Hepatocyte (in vitro differentiated cells): ENCODE measurements around the gene COL6A5. TPM values are rescaled to one million over a fixed set of nuclear protein-coding genes. Genes with fewer than 3 reads are reported as not detected.
A peak's percentile ranks its signal among the peaks of the same experiment; 100 is the strongest.

ENCODE experiments used
- DNase-seq: peaks from one replicate; pipeline ENCODE4 v3.0.0-alpha.2; 2016; ENCODE audit warnings: low spot score
- H2AFZ ChIP-seq: fragments of 200-600 bp; sonication (generic); 2 replicates; pipeline ENCODE4 v1.6.0; 2016; ENCODE audit warnings: antibody characterized with exemption, mild to moderate bottlenecking
- H3K27ac ChIP-seq: fragments of 200-600 bp; sonication (generic); 2 replicates; pipeline ENCODE4 v1.5.1; 2016; ENCODE audit warnings: mild to moderate bottlenecking
- H3K27me3 ChIP-seq: fragments of 200-600 bp; sonication (generic); 2 replicates; pipeline ENCODE4 v1.6.1; 2016
- H3K36me3 ChIP-seq: fragments of 200-600 bp; sonication (generic); replicated peaks from 2 replicates; pipeline ENCODE4 v1.5.1; 2016; ENCODE audit warnings: low read depth; ENCODE audit not compliant: insufficient read depth
- H3K4me1 ChIP-seq: fragments of 200-600 bp; sonication (generic); 2 replicates; pipeline ENCODE4 v1.5.1; 2016; ENCODE audit warnings: mild to moderate bottlenecking, moderate library complexity; ENCODE audit not compliant: insufficient read depth
- H3K4me2 ChIP-seq: fragments of 200-600 bp; sonication (generic); 2 replicates; pipeline ENCODE4 v1.6.0; 2016
- H3K4me3 ChIP-seq: fragments of 200-600 bp; sonication (generic); 2 replicates; pipeline ENCODE4 v1.5.1; 2016; ENCODE audit warnings: mild to moderate bottlenecking
- H3K79me2 ChIP-seq: fragments of 200-600 bp; sonication (generic); 2 replicates; pipeline ENCODE4 v1.6.0; 2017; ENCODE audit warnings: mild to moderate bottlenecking
- H3K9me2 ChIP-seq: fragments of 200-600 bp; sonication (generic); replicated peaks from 2 replicates; pipeline ENCODE4 v1.6.0; 2017; ENCODE audit warnings: mild to moderate bottlenecking; ENCODE audit not compliant: insufficient read depth
- H3K9me3 ChIP-seq: fragments of 200-600 bp; sonication (generic); 2 replicates; pipeline ENCODE4 v1.5.1; 2016; ENCODE audit warnings: low read depth, mild to moderate bottlenecking
- H4K20me1 ChIP-seq: fragments of 200-600 bp; sonication (generic); 2 replicates; pipeline ENCODE4 v1.6.0; 2016; ENCODE audit warnings: mild to moderate bottlenecking; ENCODE audit not compliant: insufficient read depth, poor library complexity, severe bottlenecking
- EZH2 ChIP-seq: fragments of 200-600 bp; sonication (generic); IDR thresholded peaks from 2 replicates; pipeline ENCODE4 v1.6.1; 2016; ENCODE audit warnings: antibody characterized with exemption, mild to moderate bottlenecking, borderline replicate concordance
- EZH2phosphoT487 ChIP-seq: fragments of 200-600 bp; sonication (generic); IDR thresholded peaks from one replicate; pipeline ENCODE4 v1.6.1; 2018; ENCODE audit warnings: antibody characterized with exemption, mild to moderate bottlenecking, low read depth, moderate library complexity; ENCODE audit not compliant: unreplicated experiment, severe bottlenecking
- WGBS: methylation state at CpG from one replicate; pipeline ENCODE4 v1.1.6; 2016; ENCODE audit warnings: low lambda C conversion rate; ENCODE audit errors: missing lambda C conversion rate; 5-methylcytosine and 5-hydroxymethylcytosine counted together
- polyA plus RNA-seq: library from polyadenylated mRNA; unstranded; fragments of >200 nt; fragmentation: Nextera tagmentation; extraction: Ambion mirVana; gene quantifications from 2 replicates; pipeline ENCODE4 v1.2.1, GENCODE V29; 2016
- total RNA-seq: library from RNA; depleted of rRNA; stranded (reverse); fragments of >200 nt; gene quantifications from 2 replicates; pipeline ENCODE4 v1.2.3, GENCODE V29; 2014
- TF ChIP-seq, protein P1 (sequence below): fragments of 200-600 bp; sonication (generic); IDR thresholded peaks from 2 replicates; pipeline ENCODE4 v1.5.1; 2016; ENCODE audit warnings: antibody characterized with exemption, mild to moderate bottlenecking; ENCODE audit not compliant: poor library complexity

The COL6A5 gene
- total and polyA plus RNA-seq, 2 experiments from 2014 or later: 0.11 to 1.1 TPM

GRCh38 chr3:130468311-130468710 lies 122.8 kb downstream of the COL6A5 start:
- no peak overlapping the region for H3K27ac ChIP-seq
- H3K4me3 ChIP-seq: no peak overlapping the region
- 94% methylated on average over 1 of the region's 1 CpG for WGBS
- no peaks in the 10 kb centered on the region for H3K4me1 ChIP-seq
- no peaks in the 10 kb centered on the region for H4K20me1 ChIP-seq
- H3K79me2 ChIP-seq: no peaks in the 10 kb centered on the region
- H2AFZ ChIP-seq: no peak overlapping the region
- TF ChIP-seq EZH2: no peak
- TF ChIP-seq, protein P1, sequence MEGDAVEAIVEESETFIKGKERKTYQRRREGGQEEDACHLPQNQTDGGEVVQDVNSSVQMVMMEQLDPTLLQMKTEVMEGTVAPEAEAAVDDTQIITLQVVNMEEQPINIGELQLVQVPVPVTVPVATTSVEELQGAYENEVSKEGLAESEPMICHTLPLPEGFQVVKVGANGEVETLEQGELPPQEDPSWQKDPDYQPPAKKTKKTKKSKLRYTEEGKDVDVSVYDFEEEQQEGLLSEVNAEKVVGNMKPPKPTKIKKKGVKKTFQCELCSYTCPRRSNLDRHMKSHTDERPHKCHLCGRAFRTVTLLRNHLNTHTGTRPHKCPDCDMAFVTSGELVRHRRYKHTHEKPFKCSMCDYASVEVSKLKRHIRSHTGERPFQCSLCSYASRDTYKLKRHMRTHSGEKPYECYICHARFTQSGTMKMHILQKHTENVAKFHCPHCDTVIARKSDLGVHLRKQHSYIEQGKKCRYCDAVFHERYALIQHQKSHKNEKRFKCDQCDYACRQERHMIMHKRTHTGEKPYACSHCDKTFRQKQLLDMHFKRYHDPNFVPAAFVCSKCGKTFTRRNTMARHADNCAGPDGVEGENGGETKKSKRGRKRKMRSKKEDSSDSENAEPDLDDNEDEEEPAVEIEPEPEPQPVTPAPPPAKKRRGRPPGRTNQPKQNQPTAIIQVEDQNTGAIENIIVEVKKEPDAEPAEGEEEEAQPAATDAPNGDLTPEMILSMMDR: no peak
- no peak for TF ChIP-seq EZH2phosphoT487
- H3K9me3 ChIP-seq: no peaks in the 10 kb centered on the region
- H3K4me2 ChIP-seq: no peak overlapping the region
- no peak for DNase-seq
- no peaks in the 10 kb centered on the region for H3K36me3 ChIP-seq
- no peaks in the 10 kb centered on the region for H3K9me2 ChIP-seq
- H3K27me3 ChIP-seq: no peaks in the 10 kb centered on the region

- Histone ChIP-seq H3K4me3 (no peak overlapping the region), H3K9me3 (no peaks in the 10 kb centered on the region), H3K27me3 (no peaks in the 10 kb centered on the region), H4K20me1 (no peaks in the 10 kb centered on the region), H3K9me2 (no peaks in the 10 kb centered on the region), H3K4me2 (no peak overlapping the region), H3K79me2 (no peaks in the 10 kb centered on the region), H3K4me1 (no peaks in the 10 kb centered on the region), H3K27ac (no peak overlapping the region), H2AFZ (no peak overlapping the region), H3K36me3 (no peaks in the 10 kb centered on the region)
- WGBS: 35% methylated on average over 3 of the region's 3 CpGs
- DNase-seq: no peak
- no peak for TF ChIP-seq EZH2
- TF ChIP-seq, protein P1: no peak
- no peak for TF ChIP-seq EZH2phosphoT487
These were observed 124.7 kb downstream of the COL6A5 start for GRCh38 chr3:130470126-130470525.

- no peaks in the 10 kb centered on the region for H3K4me1 ChIP-seq
- H3K27ac ChIP-seq: no peak overlapping the region
- no peak overlapping the region for H3K4me2 ChIP-seq
- no peaks in the 10 kb centered on the region for H3K79me2 ChIP-seq
- H3K9me2 ChIP-seq: no peaks in the 10 kb centered on the region
- no peaks in the 10 kb centered on the region for H3K9me3 ChIP-seq
- H3K27me3 ChIP-seq: no peaks in the 10 kb centered on the region
- no peak for TF ChIP-seq EZH2phosphoT487
- TF ChIP-seq, protein P1: no peak
- no peak for TF ChIP-seq EZH2
- no peak overlapping the region for H3K4me3 ChIP-seq
- 38% methylated on average over 2 of the region's 2 CpGs for WGBS
- DNase-seq: no peak
- no peaks in the 10 kb centered on the region for H4K20me1 ChIP-seq
- H2AFZ ChIP-seq: no peak overlapping the region
- no peaks in the 10 kb centered on the region for H3K36me3 ChIP-seq
These were observed 127.9 kb downstream of the COL6A5 start for GRCh38 chr3:130473416-130473815.

- Histone ChIP-seq H3K9me3 (no peaks in the 10 kb centered on the region), H4K20me1 (no peaks in the 10 kb centered on the region)
These were observed 135.3 kb downstream of the COL6A5 start for GRCh38 chr3:130480736-130481135.

More at GRCh38 chr3:130480736-130481135, 135.3 kb downstream of the COL6A5 start:
- Histone ChIP-seq H3K36me3 (no peaks in the 10 kb centered on the region), H3K27ac (no peak overlapping the region), H3K4me3 (no peak overlapping the region), H3K27me3 (no peaks in the 10 kb centered on the region), H3K79me2 (no peaks in the 10 kb centered on the region), H2AFZ (no peak overlapping the region), H3K4me1 (no peaks in the 10 kb centered on the region), H3K9me2 (no peaks in the 10 kb centered on the region), H3K4me2 (no peak overlapping the region)
- no peak for TF ChIP-seq EZH2
- TF ChIP-seq EZH2phosphoT487: no peak
- TF ChIP-seq, protein P1: peak; percentile 54
- DNase-seq: peak; percentile 71
- WGBS: 23% methylated on average over 4 of the region's 4 CpGs
